OCI-LY3 (cell line): ENCODE data around the gene PTPRD.

Experiments used
- EZH2phosphoT487 ChIP-seq: fragments of 200-600 bp; shearing (Covaris generic); IDR thresholded peaks from 2 replicates; pipeline ENCODE4 v1.6.1; 2018; ENCODE audit warnings: antibody characterized with exemption, mixed run types, low read depth
- TF ChIP-seq, protein P1 (sequence below): fragments of 200-600, 300-600 bp; sonication (generic); IDR thresholded peaks from 2 replicates; pipeline ENCODE4 v1.5.1; 2014; ENCODE audit warnings: antibody characterized with exemption, low read length, low read depth

DNA sequence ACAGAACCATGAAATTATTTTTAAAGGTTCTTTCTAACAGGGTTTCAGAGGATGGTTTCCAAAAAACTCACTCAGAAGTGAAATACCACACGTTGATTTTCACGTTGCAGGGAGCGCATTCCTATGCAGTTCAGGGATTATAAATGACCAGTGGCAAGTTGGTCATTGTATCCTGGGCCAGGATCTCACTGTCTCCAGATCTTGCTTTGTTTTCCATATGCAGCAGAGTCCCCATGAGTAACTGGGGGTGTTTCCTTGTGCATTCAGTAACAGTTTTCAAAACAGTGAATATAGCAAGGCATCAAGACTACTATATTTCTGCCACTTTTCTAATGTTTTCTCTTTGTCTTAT, 1748.3 kb downstream of the PTPRD start:
- TF ChIP-seq, protein P1, sequence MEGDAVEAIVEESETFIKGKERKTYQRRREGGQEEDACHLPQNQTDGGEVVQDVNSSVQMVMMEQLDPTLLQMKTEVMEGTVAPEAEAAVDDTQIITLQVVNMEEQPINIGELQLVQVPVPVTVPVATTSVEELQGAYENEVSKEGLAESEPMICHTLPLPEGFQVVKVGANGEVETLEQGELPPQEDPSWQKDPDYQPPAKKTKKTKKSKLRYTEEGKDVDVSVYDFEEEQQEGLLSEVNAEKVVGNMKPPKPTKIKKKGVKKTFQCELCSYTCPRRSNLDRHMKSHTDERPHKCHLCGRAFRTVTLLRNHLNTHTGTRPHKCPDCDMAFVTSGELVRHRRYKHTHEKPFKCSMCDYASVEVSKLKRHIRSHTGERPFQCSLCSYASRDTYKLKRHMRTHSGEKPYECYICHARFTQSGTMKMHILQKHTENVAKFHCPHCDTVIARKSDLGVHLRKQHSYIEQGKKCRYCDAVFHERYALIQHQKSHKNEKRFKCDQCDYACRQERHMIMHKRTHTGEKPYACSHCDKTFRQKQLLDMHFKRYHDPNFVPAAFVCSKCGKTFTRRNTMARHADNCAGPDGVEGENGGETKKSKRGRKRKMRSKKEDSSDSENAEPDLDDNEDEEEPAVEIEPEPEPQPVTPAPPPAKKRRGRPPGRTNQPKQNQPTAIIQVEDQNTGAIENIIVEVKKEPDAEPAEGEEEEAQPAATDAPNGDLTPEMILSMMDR: no peak
- no peak for TF ChIP-seq EZH2phosphoT487
